HG02610 (cell line): ENCODE results near the gene SPRYD3.
"Not testable (repeated sequence)": the region's sequence is repeated elsewhere in the genome, so short reads cannot be mapped to it uniquely, and the experiment has no call there.

Experiments used
- ATAC-seq: cut with Tn5 transposase; IDR thresholded peaks from one replicate; pipeline ENCODE4 v1.9.1; 2021; ENCODE audit warnings: mild to moderate bottlenecking, moderate library complexity; ENCODE audit not compliant: unreplicated experiment

Gene SPRYD3

GRCh38 chr12:53027014-53027413 is 52.2 kb downstream of the SPRYD3 start:
- not testable (repeated sequence) for ATAC-seq

GRCh38 chr12:53025250-53025649 is 53.9 kb downstream of the SPRYD3 start:
- no peak for ATAC-seq

GRCh38 chr12:53014709-53015108 is 64.5 kb downstream of the SPRYD3 start:
- no peak for ATAC-seq
